ENCODE data around the gene IL13RA1.

Gene IL13RA1

GRCh38 chrX:118824173-118824730 lies 96.8 kb downstream of the IL13RA1 start:
- TF ChIP-seq, protein P1, sequence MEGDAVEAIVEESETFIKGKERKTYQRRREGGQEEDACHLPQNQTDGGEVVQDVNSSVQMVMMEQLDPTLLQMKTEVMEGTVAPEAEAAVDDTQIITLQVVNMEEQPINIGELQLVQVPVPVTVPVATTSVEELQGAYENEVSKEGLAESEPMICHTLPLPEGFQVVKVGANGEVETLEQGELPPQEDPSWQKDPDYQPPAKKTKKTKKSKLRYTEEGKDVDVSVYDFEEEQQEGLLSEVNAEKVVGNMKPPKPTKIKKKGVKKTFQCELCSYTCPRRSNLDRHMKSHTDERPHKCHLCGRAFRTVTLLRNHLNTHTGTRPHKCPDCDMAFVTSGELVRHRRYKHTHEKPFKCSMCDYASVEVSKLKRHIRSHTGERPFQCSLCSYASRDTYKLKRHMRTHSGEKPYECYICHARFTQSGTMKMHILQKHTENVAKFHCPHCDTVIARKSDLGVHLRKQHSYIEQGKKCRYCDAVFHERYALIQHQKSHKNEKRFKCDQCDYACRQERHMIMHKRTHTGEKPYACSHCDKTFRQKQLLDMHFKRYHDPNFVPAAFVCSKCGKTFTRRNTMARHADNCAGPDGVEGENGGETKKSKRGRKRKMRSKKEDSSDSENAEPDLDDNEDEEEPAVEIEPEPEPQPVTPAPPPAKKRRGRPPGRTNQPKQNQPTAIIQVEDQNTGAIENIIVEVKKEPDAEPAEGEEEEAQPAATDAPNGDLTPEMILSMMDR (conservative IDR thresholded peaks at IDR 0.05; ENCODE audit: low read length), result no peak

DNA sequence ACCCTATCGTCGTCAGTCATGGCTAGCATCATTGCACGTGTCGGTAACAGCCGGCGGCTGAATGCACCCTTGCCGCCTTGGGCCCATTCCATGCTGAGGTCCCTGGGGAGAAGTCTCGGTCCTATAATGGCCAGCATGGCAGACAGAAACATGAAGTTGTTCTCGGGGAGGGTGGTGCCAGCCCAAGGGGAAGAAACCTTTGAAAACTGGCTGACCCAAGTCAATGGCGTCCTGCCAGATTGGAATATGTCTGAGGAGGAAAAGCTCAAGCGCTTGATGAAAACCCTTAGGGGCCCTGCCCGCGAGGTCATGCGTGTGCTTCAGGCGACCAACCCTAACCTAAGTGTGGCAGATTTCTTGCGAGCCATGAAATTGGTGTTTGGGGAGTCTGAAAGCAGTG lies 97.8 kb downstream of the IL13RA1 start:
- TF ChIP-seq, protein P1 (conservative IDR thresholded peaks at IDR 0.05; ENCODE audit: low read length), result no peak
- no peak overlapping the region for H3K4me3 ChIP-seq (ENCODE audit: low read length)
- DNase-seq (ENCODE audit: low read depth), result no peak

More at GRCh38 chrX:118824173-118824730, 96.8 kb downstream of the IL13RA1 start:
- no peak for DNase-seq (ENCODE audit: low read depth)
- no peak overlapping the region for H3K4me3 ChIP-seq (ENCODE audit: low read length)

GRCh38 chrX:118839334-118839958 lies 112.0 kb downstream of the IL13RA1 start:
- peak; percentile 26 for DNase-seq (ENCODE audit: low read depth)
- peak overlapping the region; percentile 55 for H3K4me3 ChIP-seq (ENCODE audit: low read length)
- TF ChIP-seq, protein P1 (conservative IDR thresholded peaks at IDR 0.05; ENCODE audit: low read length), result peak; percentile 47
